Subcutaneous abdominal adipose tissue (tissue), 5 donors: ENCODE measurements around the gene CNN3.
A peak's percentile ranks its signal among the peaks of the same experiment; 100 is the strongest.
"Not testable (repeated sequence)": the region's sequence is repeated elsewhere in the genome, so short reads cannot be mapped to it uniquely, and the experiment has no call there.

Experiments
- H3K27ac ChIP-seq: one replicate; pipeline ENCODE4 v1.7.0; 2013; ENCODE audit warnings: low read depth, mild to moderate bottlenecking, inconsistent platforms, low read length, moderate library complexity
- H3K27me3 ChIP-seq, 5 donors: one replicate each; pipeline ENCODE4 v1.7.0; 2013; ENCODE audit warnings: low read length in 5 of 5, inconsistent platforms in 1 of 5; ENCODE audit not compliant: control insufficient read depth in 5 of 5, insufficient read depth in 4 of 5
- H3K36me3 ChIP-seq, 5 donors: one replicate each; pipeline ENCODE4 v1.7.0; 2013; ENCODE audit warnings: low read length in 5 of 5; ENCODE audit not compliant: control insufficient read depth in 5 of 5, insufficient read depth in 5 of 5
- H3K4me1 ChIP-seq, 5 donors: one replicate each; pipeline ENCODE4 v1.7.0; 2013; ENCODE audit warnings: low read length in 5 of 5, mild to moderate bottlenecking in 3 of 5, moderate library complexity in 1 of 5; ENCODE audit not compliant: control insufficient read depth in 5 of 5, insufficient read depth in 5 of 5
- H3K4me3 ChIP-seq, 5 donors: one replicate each; pipeline ENCODE4 v1.7.0; 2013; ENCODE audit warnings: low read length in 5 of 5, low read depth in 1 of 5
- H3K9ac ChIP-seq, 5 donors: one replicate each; pipeline ENCODE4 v1.7.0; 2013; ENCODE audit warnings: low read length in 5 of 5, mild to moderate bottlenecking in 4 of 5, moderate library complexity in 3 of 5
- H3K9me3 ChIP-seq, 5 donors: one replicate each; pipeline ENCODE4 v1.7.0; 2013; ENCODE audit warnings: low read length in 5 of 5; ENCODE audit not compliant: control insufficient read depth in 5 of 5
- donor health status: healthy.
- donor health status: healthy.
- donor health status: healthy.
- donor health status: healthy.
- donor health status: healthy.

CNN3 gene

DNA sequence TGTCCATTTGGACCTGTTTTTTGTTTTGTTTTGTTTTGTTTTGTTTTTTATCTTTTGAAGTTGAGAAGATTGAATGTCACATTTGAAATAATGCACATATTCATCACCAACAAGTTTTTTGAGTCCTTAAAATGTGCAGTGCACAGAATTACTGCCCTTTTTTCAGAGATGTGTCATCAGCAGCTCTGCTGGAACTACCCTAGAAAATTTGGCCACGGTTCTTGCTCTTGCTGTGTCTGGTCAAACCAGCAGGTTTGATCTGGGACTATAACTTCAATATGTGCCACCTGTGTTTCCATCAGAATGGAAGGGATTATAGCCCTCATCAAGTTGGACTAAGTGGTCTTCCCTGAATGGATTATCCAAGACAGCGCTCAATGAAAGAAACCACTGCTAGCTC, 24.1 kb upstream of the CNN3 start:
- peaks cover 2 to 31% (median 24%) of the 10 kb centered on the region in 5 donors for H3K4me1 ChIP-seq
- H3K9ac ChIP-seq: no peak overlapping the region
- H3K4me3 ChIP-seq: no peak overlapping the region
- H3K27me3 ChIP-seq: no peaks in the 10 kb centered on the region
- no peaks in the 10 kb centered on the region for H3K9me3 ChIP-seq
- no peaks in the 10 kb centered on the region for H3K36me3 ChIP-seq
- no peak overlapping the region for H3K27ac ChIP-seq

GRCh38 chr1:94949681-94950661, 23.1 kb upstream of the CNN3 start:
- Histone ChIP-seq H3K9ac (no peak overlapping the region), H3K27ac (no peak overlapping the region), H3K9me3 (no peaks in the 10 kb centered on the region), H3K36me3 (no peaks in the 10 kb centered on the region), H3K4me1 (peaks cover 2 to 28% (median 20%) of the 10 kb centered on the region in 5 donors), H3K4me3 (no peak overlapping the region), H3K27me3 (no peaks in the 10 kb centered on the region)

DNA sequence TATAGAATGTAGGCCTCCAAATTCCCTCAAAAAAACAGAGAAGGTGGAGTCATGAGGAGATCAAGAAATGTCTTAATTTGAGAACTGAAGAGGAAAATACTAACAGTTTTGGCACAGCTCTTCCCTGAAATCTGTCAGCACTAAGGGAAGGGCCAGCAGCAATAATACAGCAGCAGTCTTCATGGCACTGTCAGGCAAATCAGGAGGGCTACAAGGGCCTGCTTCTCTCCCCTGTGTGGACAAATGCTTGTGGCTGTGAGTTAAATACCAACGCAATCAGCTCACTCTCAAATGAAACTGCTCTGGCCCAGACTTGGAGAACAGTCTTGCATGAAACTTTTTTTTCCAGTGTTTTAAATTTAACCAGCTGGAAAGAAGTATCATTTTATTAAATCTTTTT, 20.5 kb upstream of the CNN3 start:
- no peaks in the 10 kb centered on the region for H3K9me3 ChIP-seq
- peak overlapping the region; percentile 5 for H3K27ac ChIP-seq
- H3K27me3 ChIP-seq: no peaks in the 10 kb centered on the region

DNA sequence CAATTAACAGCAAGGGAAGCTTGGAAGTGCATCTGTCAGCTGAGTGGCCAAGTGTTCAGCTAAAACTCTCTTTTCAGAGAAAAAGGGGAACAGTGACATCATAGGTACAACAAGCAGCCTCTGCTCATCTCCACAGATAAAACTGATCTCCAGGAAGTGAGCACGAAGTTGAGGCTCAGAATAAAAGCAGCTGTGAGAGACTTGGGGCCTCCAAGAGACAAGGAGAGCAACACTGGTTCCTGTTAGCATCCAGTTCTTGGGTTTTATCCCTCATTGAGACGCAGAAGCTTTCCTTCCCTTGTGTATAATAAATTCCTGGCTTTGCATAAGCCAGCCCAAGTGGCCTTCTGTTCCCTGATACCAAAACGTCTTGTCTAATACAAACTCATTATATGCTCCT, 20.0 kb upstream of the CNN3 start:
- peaks cover 0 to 17% (median 12%) of the 10 kb centered on the region in 5 donors for H3K4me1 ChIP-seq
- peak overlapping the region; percentile 5 for H3K27ac ChIP-seq
- no peak overlapping the region for H3K4me3 ChIP-seq
- H3K36me3 ChIP-seq: no peaks in the 10 kb centered on the region
- no peaks in the 10 kb centered on the region for H3K27me3 ChIP-seq
- no peak overlapping the region for H3K9ac ChIP-seq
- H3K9me3 ChIP-seq: no peaks in the 10 kb centered on the region

More for the DNA sequence above, 20.5 kb upstream of the CNN3 start:
- H3K36me3 ChIP-seq: no peaks in the 10 kb centered on the region
- no peak overlapping the region for H3K4me3 ChIP-seq
- H3K4me1 ChIP-seq: peaks cover 0 to 17% (median 12%) of the 10 kb centered on the region in 5 donors
- no peak overlapping the region for H3K9ac ChIP-seq

DNA sequence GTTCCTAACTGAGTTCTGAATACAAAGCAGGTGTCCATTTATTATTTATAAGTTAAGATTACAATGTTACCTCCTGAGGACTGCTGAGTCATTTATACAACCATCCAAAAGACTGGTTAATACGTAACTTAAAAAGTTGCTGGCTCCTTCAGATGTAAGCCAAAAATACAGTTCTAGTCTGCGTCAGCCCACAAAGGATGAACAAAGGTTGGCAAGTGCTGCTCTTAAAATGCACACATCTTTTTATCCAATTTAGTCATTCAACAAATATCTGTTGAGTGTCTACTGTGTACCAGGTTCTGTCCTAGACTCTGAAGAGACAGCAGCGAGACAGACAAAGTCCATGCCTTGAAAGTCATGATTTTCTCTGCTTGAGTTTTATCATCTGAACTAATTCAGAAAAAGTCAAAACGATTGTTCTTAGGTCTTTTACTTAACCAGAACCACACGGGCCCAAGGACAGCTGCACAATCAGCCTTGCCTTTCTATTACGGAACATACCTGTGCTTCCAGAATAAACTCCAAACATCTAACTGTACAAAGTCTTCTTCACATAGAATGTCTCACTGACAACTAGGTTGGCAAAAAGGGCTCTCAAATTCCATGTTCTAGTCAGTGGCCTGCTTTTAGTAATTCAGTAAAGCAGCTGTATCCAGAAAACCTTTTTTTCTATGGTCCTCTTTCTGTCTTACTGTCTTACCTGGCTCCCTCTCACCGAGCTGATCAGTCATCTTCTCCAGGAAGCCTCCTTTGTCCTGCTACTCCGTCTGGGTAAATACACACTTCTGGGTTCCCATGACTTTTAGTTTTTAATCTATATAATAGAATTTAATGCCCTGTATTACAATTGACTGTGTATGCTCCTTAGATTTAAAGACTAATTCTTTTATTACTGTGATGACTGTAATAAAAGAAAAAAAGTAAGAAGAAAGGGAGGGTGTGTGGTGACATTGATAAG, 15.5 kb upstream of the CNN3 start:
- Histone ChIP-seq H3K36me3 (no peaks in the 10 kb centered on the region), H3K27me3 (no peaks in the 10 kb centered on the region), H3K4me1 (peaks cover 0 to 17% (median 9%) of the 10 kb centered on the region in 5 donors), H3K27ac (no peak overlapping the region), H3K4me3 (no peak overlapping the region), H3K9ac (no peak overlapping the region), H3K9me3 (no peaks in the 10 kb centered on the region)

DNA sequence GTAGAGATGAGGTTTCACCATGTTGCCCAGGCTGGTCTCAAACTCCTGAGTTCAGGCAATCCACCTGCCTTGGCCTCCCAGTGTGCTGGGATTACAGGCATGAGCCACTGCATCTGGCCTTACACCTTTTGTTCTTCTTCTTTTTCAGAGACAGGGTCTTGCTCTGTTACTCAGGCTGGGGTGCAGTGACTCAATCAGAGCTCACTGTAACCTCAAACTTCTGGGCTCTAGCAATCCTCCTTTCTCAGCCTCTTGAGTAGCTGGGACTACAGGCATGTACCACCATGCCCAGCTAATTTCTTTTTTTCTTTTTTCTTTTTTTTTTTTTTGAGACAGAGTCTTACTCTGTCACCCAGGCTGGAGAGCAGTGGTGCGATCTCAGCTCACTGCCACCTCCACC, 14.6 kb upstream of the CNN3 start:
- not testable (repeated sequence) for H3K4me3 ChIP-seq, H3K9ac ChIP-seq, H3K9me3 ChIP-seq, H3K27ac ChIP-seq, H3K36me3 ChIP-seq, H3K27me3 ChIP-seq
- peaks cover 0 to 11% (median 6%) of the 10 kb centered on the region in 5 donors for H3K4me1 ChIP-seq

DNA sequence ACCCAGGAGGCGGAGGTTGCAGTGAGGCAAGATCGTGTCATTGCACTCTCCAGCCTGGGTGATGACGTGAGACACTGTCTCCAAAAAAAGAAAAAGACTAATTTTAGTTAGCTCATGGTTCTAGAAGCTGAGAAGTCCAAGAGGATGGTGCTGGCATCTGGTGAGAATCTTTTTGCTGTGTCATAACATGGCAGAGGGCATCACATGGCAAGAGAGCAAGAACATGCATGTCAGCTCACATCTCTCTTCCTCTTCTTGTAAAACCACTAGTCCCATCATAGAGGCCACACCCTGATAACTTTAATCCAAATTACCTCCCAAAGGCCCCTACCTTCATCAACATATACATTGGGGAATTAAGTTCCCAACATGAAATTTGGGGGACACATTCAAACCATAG, 13.8 kb upstream of the CNN3 start:
- Histone ChIP-seq H3K4me3 (no peak overlapping the region), H3K9me3 (no peaks in the 10 kb centered on the region), H3K27ac (no peak overlapping the region), H3K4me1 (peaks cover 0 to 10% (median 9%) of the 10 kb centered on the region in 5 donors), H3K36me3 (no peaks in the 10 kb centered on the region), H3K9ac (no peak overlapping the region), H3K27me3 (no peaks in the 10 kb centered on the region)

DNA sequence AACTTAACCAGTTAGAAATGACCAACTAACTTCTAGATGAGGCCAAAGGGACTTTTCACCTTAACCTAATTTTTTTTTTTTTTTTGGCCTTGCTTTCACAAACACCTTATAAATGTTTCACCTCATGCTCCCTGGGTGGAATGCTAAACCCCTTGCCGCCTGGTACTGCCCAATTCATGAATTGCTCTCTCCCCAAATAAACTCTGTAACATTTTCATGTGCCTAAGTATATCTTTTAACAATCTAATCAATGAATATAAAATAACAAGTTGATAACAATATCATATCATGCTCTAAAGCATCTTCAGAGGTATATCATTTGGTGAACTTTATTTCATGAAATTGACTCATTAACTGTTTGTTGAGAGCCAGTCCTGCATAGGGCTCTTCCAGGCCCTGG, 10.9 kb upstream of the CNN3 start:
- Histone ChIP-seq H3K9ac (no peak overlapping the region), H3K4me1 (peaks cover 0 to 10% (median 9%) of the 10 kb centered on the region in 5 donors), H3K27ac (no peak overlapping the region), H3K9me3 (no peaks in the 10 kb centered on the region), H3K4me3 (no peak overlapping the region), H3K27me3 (no peaks in the 10 kb centered on the region), H3K36me3 (peaks cover 0 to 7% (median 4%) of the 10 kb centered on the region in 5 donors)

- no peak overlapping the region for H3K9ac ChIP-seq
- no peak overlapping the region for H3K4me3 ChIP-seq
- no peaks in the 10 kb centered on the region for H3K9me3 ChIP-seq
- H3K27me3 ChIP-seq: no peaks in the 10 kb centered on the region
- peaks cover 0 to 10% (median 9%) of the 10 kb centered on the region in 5 donors for H3K4me1 ChIP-seq
- H3K27ac ChIP-seq: no peak overlapping the region
- H3K36me3 ChIP-seq: peaks cover 0 to 8% (median 5%) of the 10 kb centered on the region in 5 donors
These were observed 10.1 kb upstream of the CNN3 start for GRCh38 chr1:94936861-94937620.
